ENCODE measurements around the gene ZSCAN31. TPM values are rescaled to one million over a fixed set of nuclear protein-coding genes. Genes with fewer than 3 reads are reported as not detected.
A peak's percentile ranks its signal among the peaks of the same experiment; 100 is the strongest.

The ZSCAN31 gene
- total RNA-seq (ENCODE audit: low replicate concordance): 6.6 and 8.3 TPM in 2 replicates

GRCh38 chr6:28335564-28336283, at the start of gene ZSCAN31:
Gene ZSCAN31, minus strand, starts transcription at chr6:28336148. Its CDS starts 6,465 bp downstream, at chr6:28329683.
- Histone ChIP-seq H3K79me2 (ENCODE audit: low read depth) (peaks cover 26% of the 10 kb centered on the region), H3K4me3 (peak within 1 kb of the TSS; percentile 79), H3K9ac (peak within 1 kb of the TSS; percentile 97), H4K20me1 (ENCODE audit: low read depth) (no peaks in the 10 kb centered on the region), H3F3A (ENCODE audit: low read depth) (peaks cover 31% of the 10 kb centered on the region), H3K27me3 (no peaks in the 10 kb centered on the region), H3K4me1 (peaks cover 21% of the 10 kb centered on the region), H3K4me2 (peak within 1 kb of the TSS; percentile 88), H3K27ac (peak within 1 kb of the TSS; percentile 100), H3K9me3 (ENCODE audit: low read depth) (no peaks in the 10 kb centered on the region), H3K36me3 (no peaks in the 10 kb centered on the region), H2AFZ (replicated peaks) (peak within 1 kb of the TSS; percentile 74)
- no peaks in the 10 kb centered on the region for H3K27me3 Mint-ChIP-seq (ENCODE audit: insufficient read depth, low read depth)
- peaks cover 6% of the 10 kb centered on the region for H3K36me3 Mint-ChIP-seq
- H3K4me1 Mint-ChIP-seq: no peaks in the 10 kb centered on the region
- H3K27ac Mint-ChIP-seq: no peak within 1 kb of the TSS
- TF ChIP-seq EZH2phosphoT487 (IDR thresholded peaks at IDR 0.05): no peak
- TF ChIP-seq CTCF (IDR thresholded peaks at IDR 0.05): no peak
- TF ChIP-seq EZH2 (IDR thresholded peaks at IDR 0.05): no peak
- DNase-seq (ENCODE audit: low spot score): peak; percentile 94
- no peak within 1 kb of the TSS for H3K4me3 Mint-ChIP-seq
- peaks cover 2% of the 10 kb centered on the region for H3K9me3 Mint-ChIP-seq

GRCh38 chr6:28384143-28384533, 48.2 kb upstream of the ZSCAN31 start:
- Histone ChIP-seq H4K20me1 (ENCODE audit: low read depth) (peaks cover 47% of the 10 kb centered on the region), H3K79me2 (ENCODE audit: low read depth) (peaks cover 81% of the 10 kb centered on the region), H3K9me3 (ENCODE audit: low read depth) (no peaks in the 10 kb centered on the region), H3K36me3 (peaks cover 35% of the 10 kb centered on the region), H3K4me2 (peak overlapping the region; percentile 75), H3F3A (ENCODE audit: low read depth) (peaks cover 39% of the 10 kb centered on the region), H2AFZ (replicated peaks) (no peak overlapping the region), H3K4me3 (peak overlapping the region; percentile 58), H3K4me1 (peaks cover 10% of the 10 kb centered on the region), H3K27ac (no peak overlapping the region), H3K9ac (no peak overlapping the region), H3K27me3 (no peaks in the 10 kb centered on the region)
- Mint-ChIP-seq H3K36me3 (peaks cover 61% of the 10 kb centered on the region), H3K4me3 (peak overlapping the region; percentile 81), H3K4me1 (peaks cover 9% of the 10 kb centered on the region), H3K9me3 (peaks cover 3% of the 10 kb centered on the region), H3K27me3 (ENCODE audit: insufficient read depth, low read depth) (no peaks in the 10 kb centered on the region), H3K27ac (no peak overlapping the region)
- DNase-seq (ENCODE audit: low spot score): no peak
- no peak for TF ChIP-seq CTCF (IDR thresholded peaks at IDR 0.05)
- TF ChIP-seq EZH2phosphoT487 (IDR thresholded peaks at IDR 0.05): no peak
- no peak for TF ChIP-seq EZH2 (IDR thresholded peaks at IDR 0.05)

DNA sequence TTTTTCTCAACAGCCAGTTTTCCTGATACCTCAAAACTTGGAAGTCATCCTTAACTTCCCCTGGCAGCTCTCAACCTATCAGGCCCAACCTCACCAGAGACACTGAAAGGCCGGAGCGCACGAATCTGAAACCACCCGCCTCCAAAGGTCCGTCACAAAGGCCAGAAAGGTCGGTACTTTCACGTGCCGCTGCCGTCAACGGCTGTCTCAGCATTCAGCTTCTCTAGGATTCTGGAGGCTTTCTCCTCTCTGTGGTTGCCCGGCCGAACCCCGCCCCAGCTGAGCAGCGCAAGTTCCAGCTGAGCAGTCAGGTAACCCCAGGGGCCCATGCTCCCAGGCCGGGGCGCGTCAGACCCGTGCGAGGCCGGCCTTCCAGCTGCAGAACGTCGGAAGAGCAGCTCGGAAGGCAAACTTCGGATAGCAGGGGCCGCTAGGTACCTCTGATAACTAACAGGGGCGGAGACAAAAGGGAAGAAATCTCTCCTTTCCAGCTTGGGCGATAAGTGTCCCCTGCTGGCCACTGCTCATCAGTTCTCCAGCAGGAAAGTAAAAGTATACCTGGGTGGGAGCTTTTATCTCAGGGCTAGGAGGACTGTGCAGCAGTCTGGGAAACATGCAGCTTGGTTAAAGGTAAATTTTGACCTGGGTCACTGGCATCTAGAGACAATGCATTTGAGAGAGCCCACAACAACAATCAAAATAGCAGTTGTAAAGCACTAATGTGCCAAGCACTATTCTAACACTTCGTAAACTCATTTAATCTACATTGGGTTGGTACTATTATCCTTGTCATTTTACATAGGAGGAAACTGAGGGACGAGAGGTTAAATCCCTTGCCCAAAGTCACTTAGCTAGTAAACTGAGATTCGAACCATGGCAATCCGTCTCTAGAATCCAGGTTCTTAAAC, 47.5 kb upstream of the ZSCAN31 start:
- Mint-ChIP-seq H3K4me3 (peak overlapping the region; percentile 81), H3K4me1 (peaks cover 9% of the 10 kb centered on the region), H3K27me3 (ENCODE audit: insufficient read depth, low read depth) (no peaks in the 10 kb centered on the region), H3K9me3 (peaks cover 3% of the 10 kb centered on the region), H3K27ac (peak overlapping the region; percentile 68), H3K36me3 (peaks cover 57% of the 10 kb centered on the region)
- TF ChIP-seq EZH2phosphoT487 (IDR thresholded peaks at IDR 0.05) (no peak), CTCF (IDR thresholded peaks at IDR 0.05) (peak; percentile 71), EZH2 (IDR thresholded peaks at IDR 0.05) (no peak)
- H3K36me3 ChIP-seq: peaks cover 38% of the 10 kb centered on the region
- no peak overlapping the region for H3K9ac ChIP-seq
- peak; percentile 95 for DNase-seq (ENCODE audit: low spot score)
- H3K9me3 ChIP-seq (ENCODE audit: low read depth): peaks cover under 1% of the 10 kb centered on the region
- peaks cover 40% of the 10 kb centered on the region for H4K20me1 ChIP-seq (ENCODE audit: low read depth)
- peaks cover 39% of the 10 kb centered on the region for H3F3A ChIP-seq (ENCODE audit: low read depth)
- H3K4me1 ChIP-seq: peaks cover 10% of the 10 kb centered on the region
- H3K27ac ChIP-seq: no peak overlapping the region
- H3K79me2 ChIP-seq (ENCODE audit: low read depth): peaks cover 80% of the 10 kb centered on the region
- peak overlapping the region; percentile 75 for H3K4me2 ChIP-seq
- H2AFZ ChIP-seq (replicated peaks): peak overlapping the region; percentile 67
- peak overlapping the region; percentile 58 for H3K4me3 ChIP-seq
- no peaks in the 10 kb centered on the region for H3K27me3 ChIP-seq

All from neural progenitor cell (in vitro differentiated cells).